Esophagus squamous epithelium (tissue), 5 donors: ENCODE results near the gene ATG4B. TPM values are rescaled to one million over a fixed set of nuclear protein-coding genes. Genes with fewer than 3 reads are reported as not detected.

Experiments
- DNase-seq: peaks from one replicate; lab custom pipeline; 2025; lab: John Stamatoyannopoulos, UW
- H3K27ac ChIP-seq, 4 donors: fragments of 200-600 bp; sonication (generic); one replicate each; pipeline ENCODE4 v1.5.1; 2016 to 2019; ENCODE audit warnings: mild to moderate bottlenecking in 1 of 4
- H3K27me3 ChIP-seq, 4 donors: fragments of 200-600 bp; sonication (generic); 1 replicate in 3 of 4; 2 replicates in 1 of 4; pipeline versions ENCODE4 v1.5.1 to v1.6.0; 2017 to 2021; ENCODE audit warnings: antibody characterized with exemption in 1 of 4
- H3K36me3 ChIP-seq, 3 donors: fragments of 200-600 bp; sonication (generic); one replicate each; pipeline ENCODE4 v1.5.1; 2016 to 2019
- H3K4me1 ChIP-seq, 3 donors: fragments of 200-600 bp; sonication (generic); one replicate each; pipeline ENCODE4 v1.5.1; 2017 to 2019
- H3K4me3 ChIP-seq, 4 donors: fragments of 200-600 bp; sonication (generic); 1 replicate in 3 of 4; 2 replicates in 1 of 4; pipeline ENCODE4 v1.5.1; 2016 to 2019; ENCODE audit warnings: mild to moderate bottlenecking in 2 of 4, moderate library complexity in 1 of 4
- H3K9me3 ChIP-seq, 3 donors: fragments of 200-600 bp; sonication (generic); one replicate each; pipeline ENCODE4 v1.5.1; 2016 to 2019
- CTCF ChIP-seq, 6 experiments: fragments of 450-650 bp in 4 of 6; fragments of 200-600 bp in 2 of 6; sonication (generic) in 2 of 6; IDR thresholded peaks; one replicate each; pipeline ENCODE4 v1.5.1; 2016 to 2019; ENCODE audit warnings: antibody characterized with exemption in 6 of 6, mild to moderate bottlenecking in 4 of 6, moderate library complexity in 4 of 6
- POLR2A ChIP-seq, 4 donors: fragments of 450-650 bp; IDR thresholded peaks; one replicate each; pipeline ENCODE4 v1.6.1; 2017; ENCODE audit warnings: antibody characterized with exemption in 4 of 4, mild to moderate bottlenecking in 4 of 4, moderate library complexity in 3 of 4
- WGBS, 2 donors: methylation state at CpG; one replicate each; pipeline ENCODE4 v1.1.5; 2018; 5-methylcytosine and 5-hydroxymethylcytosine counted together
- intact Hi-C: fragments of 100-400 bp; cut with DNase I; formaldehyde crosslinking; loops from one replicate; pipeline ENCODE4 v1.15.0; 2022
- total RNA-seq, 4 donors: library from RNA; depleted of rRNA; stranded (reverse); fragments of >200 nt; gene quantifications; one replicate each; pipeline ENCODE4 v1.1.0, GENCODE V29; 2016
- donor health status: DM: yes; HTN: yes; CAD: no.

The ATG4B gene
- total RNA-seq, 4 donors from 2014 or later: 33.0 to 60.9 (median 45.6) TPM

GRCh38 chr2:241678784-241679540 lies 41.5 kb downstream of the ATG4B start:
- 92% methylated on average over 18 to 22 of the region's 22 CpGs for WGBS, 2 donors
- H3K4me3 ChIP-seq: no peak overlapping the region
- H3K9me3 ChIP-seq: no peaks in the 10 kb centered on the region
- H3K36me3 ChIP-seq: peaks cover 4 to 87% (median 5%) of the 10 kb centered on the region in 3 donors
- TF ChIP-seq POLR2A (IDR thresholded peaks at IDR 0.05) (no peak), CTCF (IDR thresholded peaks at IDR 0.05) (no peak)
- H3K27ac ChIP-seq: no peak overlapping the region
- peaks cover 0 to 9% (median 0%) of the 10 kb centered on the region in 3 donors for H3K4me1 ChIP-seq
- no peaks in the 10 kb centered on the region for H3K27me3 ChIP-seq
- no peak for DNase-seq
- intact Hi-C loops: no loop called here

GRCh38 chr2:241680044-241680443 lies 42.6 kb downstream of the ATG4B start:
- peaks cover 4 to 76% (median 5%) of the 10 kb centered on the region in 3 donors for H3K36me3 ChIP-seq
- H3K9me3 ChIP-seq: no peaks in the 10 kb centered on the region
- DNase-seq: no peak
- no peak overlapping the region for H3K27ac ChIP-seq
- WGBS, 2 donors: 95% methylated on average over 12 of the region's 12 CpGs
- intact Hi-C loops: no loop called here
- TF ChIP-seq CTCF (IDR thresholded peaks at IDR 0.05) (no peak), POLR2A (IDR thresholded peaks at IDR 0.05) (no peak)
- no peak overlapping the region for H3K4me3 ChIP-seq
- peaks cover 0 to 10% (median 0%) of the 10 kb centered on the region in 3 donors for H3K4me1 ChIP-seq
- no peaks in the 10 kb centered on the region for H3K27me3 ChIP-seq

GRCh38 chr2:241680827-241681599 lies 43.5 kb downstream of the ATG4B start:
- Histone ChIP-seq H3K27me3 (no peaks in the 10 kb centered on the region), H3K27ac (peak overlapping the region in 2 of 4 donors; percentile 11 to 39), H3K36me3 (peaks cover 4 to 67% (median 5%) of the 10 kb centered on the region in 3 donors), H3K4me3 (no peak overlapping the region), H3K4me1 (peaks cover 5 to 19% (median 7%) of the 10 kb centered on the region in 3 donors), H3K9me3 (no peaks in the 10 kb centered on the region)
- no peak for TF ChIP-seq POLR2A (IDR thresholded peaks at IDR 0.05)
- TF ChIP-seq CTCF (IDR thresholded peaks at IDR 0.05): no peak
- no peak for DNase-seq
- intact Hi-C loops: no loop called here
- 73 to 81% methylated on average over 13 to 14 of the region's 14 CpGs for WGBS, 2 donors

- no peak for DNase-seq
- Histone ChIP-seq H3K4me3 (peak overlapping the region; percentile 77 to 87 (median 86)), H3K4me1 (peaks cover 26 to 38% (median 28%) of the 10 kb centered on the region in 3 donors), H3K9me3 (no peaks in the 10 kb centered on the region), H3K27me3 (no peaks in the 10 kb centered on the region), H3K27ac (peak overlapping the region; percentile 82 to 94 (median 94)), H3K36me3 (peaks cover 0 to 37% (median 8%) of the 10 kb centered on the region in 3 donors)
- intact Hi-C loops: no loop called here
- WGBS, 2 donors: 0 to 2% methylated on average over 21 to 22 of the region's 37 CpGs
- no peak for TF ChIP-seq CTCF (IDR thresholded peaks at IDR 0.05)
- no peak for TF ChIP-seq POLR2A (IDR thresholded peaks at IDR 0.05)
Observed at GRCh38 chr2:241686324-241686649, 48.8 kb downstream of the ATG4B start.
